K562 (cell line): Measurements from ENCODE around the gene AHSG. TPM values are rescaled to one million over a fixed set of nuclear protein-coding genes. Genes with fewer than 3 reads are reported as not detected.

Experiments used
- AFF1 ChIP-seq, 2 experiments: fragments of 450-650 bp; IDR thresholded peaks; 2 replicates each; pipeline ENCODE4 v1.6.1; 2018; ENCODE audit warnings: mild to moderate bottlenecking in 2 of 2, low read depth in 1 of 2; ENCODE audit not compliant: partially characterized antibody in 2 of 2
- ARHGAP35 ChIP-seq: fragments of 450-650 bp; IDR thresholded peaks from 2 replicates; pipeline ENCODE4 v1.6.1; 2018; ENCODE audit not compliant: partially characterized antibody
- BRD4 ChIP-seq: fragments of 200-600 bp; sonication (generic); IDR thresholded peaks from 2 replicates; pipeline ENCODE4 v1.6.1; 2017; ENCODE audit warnings: inconsistent platforms
- E2F3 ChIP-seq: fragments of 250-450 bp; sonication (Bioruptor Pico); IDR thresholded peaks from 2 replicates; pipeline ENCODE4 v1.4.0; 2020; ENCODE audit warnings: mild to moderate bottlenecking
- EWSR1 ChIP-seq: fragments of 450-650 bp; IDR thresholded peaks from 2 replicates; pipeline ENCODE4 v1.6.1; 2018; ENCODE audit warnings: borderline replicate concordance, mild to moderate bottlenecking, low read depth, moderate library complexity; ENCODE audit not compliant: partially characterized antibody
- KLF16 ChIP-seq: IDR thresholded peaks from 2 replicates; pipeline ENCODE4 v1.6.1; 2016; ENCODE audit warnings: antibody characterized with exemption
- KLF6 ChIP-seq: fragments of 250-450 bp; sonication (Bioruptor Pico); IDR thresholded peaks from 2 replicates; pipeline ENCODE4 v1.4.0; 2020; ENCODE audit warnings: mild to moderate bottlenecking, moderate library complexity, borderline replicate concordance
- MECOM ChIP-seq: fragments of 250-450 bp; sonication (Bioruptor Pico); IDR thresholded peaks from 2 replicates; pipeline ENCODE4 v1.8.0; 2022; ENCODE audit warnings: inconsistent platforms
- PHB2 ChIP-seq: fragments of 450-650 bp; IDR thresholded peaks from 2 replicates; pipeline ENCODE4 v1.6.1; 2017; ENCODE audit warnings: low read depth
- POLR2B ChIP-seq: fragments of 450-650 bp; IDR thresholded peaks from 2 replicates; pipeline ENCODE4 v1.6.1; 2018; ENCODE audit warnings: low read depth; ENCODE audit not compliant: partially characterized antibody
- PPARD ChIP-seq: fragments of 250-450 bp; sonication (Bioruptor Pico); IDR thresholded peaks from 2 replicates; pipeline ENCODE4 v1.8.0; 2022; ENCODE audit warnings: inconsistent platforms, mild to moderate bottlenecking, moderate library complexity
- PREB ChIP-seq: sonication (generic); formaldehyde crosslinking; IDR thresholded peaks from 2 replicates; pipeline ENCODE4 v1.8.1; 2023; ENCODE audit warnings: mild to moderate bottlenecking, missing genetic modification reagents
- RBM22 ChIP-seq: fragments of 200-400 bp; formaldehyde crosslinking; IDR thresholded peaks from 2 replicates; pipeline ENCODE4 v1.6.1; 2018; ENCODE audit warnings: low read length, low read depth; ENCODE audit not compliant: poor library complexity, severe bottlenecking
- RFX7 ChIP-seq: fragments of 250-450 bp; sonication (Bioruptor Pico); IDR thresholded peaks from 2 replicates; pipeline ENCODE4 v1.5.1; 2021; ENCODE audit warnings: mild to moderate bottlenecking
- SMAD2 ChIP-seq: fragments of 150-350 bp; IDR thresholded peaks from 2 replicates; pipeline ENCODE4 v1.6.1; 2014; ENCODE audit warnings: low read depth, mild to moderate bottlenecking, low read length
- TBP ChIP-seq: optimal IDR thresholded peaks from 2 replicates; pipeline ENCODE3; 2011; ENCODE audit warnings: low read depth, low read length, improper control_type of control experiment
- ZNF431 ChIP-seq: sonication (generic); formaldehyde crosslinking; IDR thresholded peaks from 2 replicates; pipeline ENCODE4 v1.8.0; 2022; ENCODE audit warnings: mild to moderate bottlenecking, missing genetic modification reagents
- ZNF766 ChIP-seq: fragments of 200-800 bp; sonication (Bioruptor generic); conservative IDR thresholded peaks from 2 replicates; pipeline ENCODE4 v1.6.1; 2016; ENCODE audit warnings: missing genetic modification characterization, missing compliant biosample characterization
- ZSCAN29 ChIP-seq: fragments of 450-650 bp; IDR thresholded peaks from 2 replicates; pipeline ENCODE4 v1.6.1; 2017
- polyA plus RNA-seq, 8 experiments: library from polyadenylated mRNA; depleted of rRNA in 4 of 8; stranded (reverse) in 5 of 8; unstranded in 3 of 8; fragments of >200 nt; fragmentation: Nextera tagmentation in 2 of 8; fragmentation: Illumina TruSeq in 1 of 8; extraction: Ambion mirVana in 2 of 8; extraction: Trizol in 1 of 8; gene quantifications; 2 replicates each; pipeline versions ENCODE4 v1.2.1 to v1.2.3, GENCODE V29; 2011 to 2014; ENCODE audit warnings: inconsistent platforms in 1 of 8, missing spikeins in 1 of 8
- total RNA-seq, 7 experiments: library from RNA; depleted of rRNA in 6 of 7; stranded (reverse); fragments of >200 nt in 6 of 7; fragmentation: Illumina TruSeq in 2 of 7; extraction: Trizol in 2 of 7; gene quantifications; 2 replicates each; pipeline versions ENCODE4 v1.2.1 to v1.2.3, GENCODE V29; 2011 to 2021; ENCODE audit warnings: low replicate concordance in 1 of 7
- TF ChIP-seq, protein P1 (sequence below): fragments of 450-650 bp; IDR thresholded peaks from 2 replicates; pipeline ENCODE4 v1.6.1; 2016
- TF ChIP-seq, protein P2 (sequence below): fragments of 450-650 bp; formaldehyde crosslinking; IDR thresholded peaks from 2 replicates; pipeline ENCODE4 v1.4.0; 2022; ENCODE audit warnings: mild to moderate bottlenecking, moderate library complexity
- TF ChIP-seq, protein P3 (sequence below): conservative IDR thresholded peaks from 2 replicates; pipeline ENCODE4 v1.6.1; 2011; ENCODE audit warnings: low read depth, mild to moderate bottlenecking, low read length; ENCODE audit not compliant: control insufficient read depth

AHSG gene
- total and polyA plus RNA-seq, 9 of the 15 experiments (the other 6 are each of a cell fraction or from before 2014, with no cell fraction given): 0.69 TPM; not detected in 8

DNA sequence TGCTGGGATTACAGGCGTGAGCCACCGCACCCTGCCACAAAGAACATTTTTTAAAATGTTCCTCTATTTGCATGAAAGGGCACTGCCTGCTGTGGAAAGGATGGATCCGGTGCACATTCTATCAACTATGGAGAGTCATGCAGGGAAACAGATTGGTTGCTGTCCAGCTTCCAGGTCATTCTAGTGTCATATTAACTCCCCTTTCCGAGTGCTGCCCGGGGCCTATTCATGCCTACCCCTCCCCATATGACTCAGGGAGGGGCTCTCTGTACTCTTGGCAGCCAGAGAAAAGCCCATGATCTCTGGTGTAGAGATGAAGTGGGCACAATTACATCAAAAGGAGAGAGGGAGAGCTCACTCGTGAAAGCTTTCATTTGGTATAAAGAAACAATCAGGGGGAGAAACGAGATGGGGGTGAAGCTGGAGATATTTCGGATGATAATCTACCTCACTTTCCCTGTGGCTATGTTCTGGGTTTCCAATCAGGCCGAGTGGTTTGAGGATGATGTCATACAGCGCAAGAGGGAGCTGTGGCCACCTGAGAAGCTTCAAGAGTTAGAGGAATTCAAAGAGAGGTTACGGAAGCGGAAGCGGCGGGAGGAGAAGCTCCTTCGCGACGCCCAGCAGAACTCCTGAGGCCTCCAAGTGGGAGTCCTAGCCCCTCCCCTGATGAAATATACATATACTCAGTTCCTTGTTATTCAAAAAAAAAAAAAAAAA lies 16.1 kb upstream of the AHSG start (continued):
- TF ChIP-seq, protein P1, sequence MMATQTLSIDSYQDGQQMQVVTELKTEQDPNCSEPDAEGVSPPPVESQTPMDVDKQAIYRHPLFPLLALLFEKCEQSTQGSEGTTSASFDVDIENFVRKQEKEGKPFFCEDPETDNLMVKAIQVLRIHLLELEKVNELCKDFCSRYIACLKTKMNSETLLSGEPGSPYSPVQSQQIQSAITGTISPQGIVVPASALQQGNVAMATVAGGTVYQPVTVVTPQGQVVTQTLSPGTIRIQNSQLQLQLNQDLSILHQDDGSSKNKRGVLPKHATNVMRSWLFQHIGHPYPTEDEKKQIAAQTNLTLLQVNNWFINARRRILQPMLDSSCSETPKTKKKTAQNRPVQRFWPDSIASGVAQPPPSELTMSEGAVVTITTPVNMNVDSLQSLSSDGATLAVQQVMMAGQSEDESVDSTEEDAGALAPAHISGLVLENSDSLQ: no peak
- TF ChIP-seq AFF1 (IDR thresholded peaks at IDR 0.05; ENCODE audit: low read depth in 1 of 2, partially characterized antibody in 2 of 2) (no peak), SMAD2 (no peak), ARHGAP35 (no peak), KLF6 (no peak), EWSR1 (no peak), ZSCAN29 (no peak), POLR2B (no peak), TBP (no peak), E2F3 (CRISPR knock-in tag) (no peak), PREB (no peak), RBM22 (no peak), PHB2 (no peak), ZNF431 (no peak), MECOM (CRISPR knock-in tag) (no peak), BRD4 (no peak), KLF16 (no peak), PPARD (CRISPR knock-in tag) (no peak), ZNF766 (CRISPR knock-in tag) (no peak), RFX7 (CRISPR knock-in tag) (no peak)
- TF ChIP-seq, protein P2, sequence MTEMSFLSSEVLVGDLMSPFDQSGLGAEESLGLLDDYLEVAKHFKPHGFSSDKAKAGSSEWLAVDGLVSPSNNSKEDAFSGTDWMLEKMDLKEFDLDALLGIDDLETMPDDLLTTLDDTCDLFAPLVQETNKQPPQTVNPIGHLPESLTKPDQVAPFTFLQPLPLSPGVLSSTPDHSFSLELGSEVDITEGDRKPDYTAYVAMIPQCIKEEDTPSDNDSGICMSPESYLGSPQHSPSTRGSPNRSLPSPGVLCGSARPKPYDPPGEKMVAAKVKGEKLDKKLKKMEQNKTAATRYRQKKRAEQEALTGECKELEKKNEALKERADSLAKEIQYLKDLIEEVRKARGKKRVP: peak; percentile 78
- TF ChIP-seq, protein P3, sequence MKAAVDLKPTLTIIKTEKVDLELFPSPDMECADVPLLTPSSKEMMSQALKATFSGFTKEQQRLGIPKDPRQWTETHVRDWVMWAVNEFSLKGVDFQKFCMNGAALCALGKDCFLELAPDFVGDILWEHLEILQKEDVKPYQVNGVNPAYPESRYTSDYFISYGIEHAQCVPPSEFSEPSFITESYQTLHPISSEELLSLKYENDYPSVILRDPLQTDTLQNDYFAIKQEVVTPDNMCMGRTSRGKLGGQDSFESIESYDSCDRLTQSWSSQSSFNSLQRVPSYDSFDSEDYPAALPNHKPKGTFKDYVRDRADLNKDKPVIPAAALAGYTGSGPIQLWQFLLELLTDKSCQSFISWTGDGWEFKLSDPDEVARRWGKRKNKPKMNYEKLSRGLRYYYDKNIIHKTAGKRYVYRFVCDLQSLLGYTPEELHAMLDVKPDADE: no peak
